RPMI7951 (cell line): ENCODE data around the gene SUN1. TPM values are rescaled to one million over a fixed set of nuclear protein-coding genes. Genes with fewer than 3 reads are reported as not detected.
"Not testable (repeated sequence)": the region's sequence is repeated elsewhere in the genome, so short reads cannot be mapped to it uniquely, and the experiment has no call there.

Source experiments
- DNase-seq: peaks from one replicate; pipeline ENCODE4 v3.0.0-alpha.2; 2012; ENCODE audit warnings: low read depth
- total RNA-seq: library from RNA; depleted of rRNA; stranded (reverse); fragments of >200 nt; shearing (Covaris generic); gene quantifications from 2 replicates; pipeline ENCODE4 v1.2.3, GENCODE V29; 2014; rRNA removed

Gene SUN1
- total RNA-seq, 1 experiment from 2014 or later = 67.6 TPM

- no peak for DNase-seq
Observed at GRCh38 chr7:920351-921070, 88.2 kb downstream of the SUN1 start.

GRCh38 chr7:921071-921461 lies 88.8 kb downstream of the SUN1 start:
- DNase-seq = no peak

GRCh38 chr7:921581-922333 lies 89.5 kb downstream of the SUN1 start:
- no peak for DNase-seq

GRCh38 chr7:922334-923107 lies 90.2 kb downstream of the SUN1 start:
- no peak for DNase-seq

GRCh38 chr7:923108-924041 lies 91.1 kb downstream of the SUN1 start:
- DNase-seq = peak; percentile 81

- not testable (repeated sequence) for DNase-seq
Observed at GRCh38 chr7:924042-924441, 91.8 kb downstream of the SUN1 start.

Other genes starting within 250 kb of the SUN1 start
- gene DNAAF5, start 105.8 kb upstream of the SUN1 start, total RNA-seq = 33.3 and 41.3 TPM in 2 replicates
- gene PRKAR1B, start 105.2 kb upstream of the SUN1 start, total RNA-seq = 4.1 and 5.0 TPM in 2 replicates
- 22.4 and 24.6 TPM in 2 replicates for gene GET4, start 44.1 kb downstream of the SUN1 start, total RNA-seq
- 1.6 and 1.8 TPM in 2 replicates for gene ADAP1, start 122.2 kb downstream of the SUN1 start, total RNA-seq
- 6.8 and 7.1 TPM in 2 replicates for gene COX19, start 143.1 kb downstream of the SUN1 start, total RNA-seq
- not detected in 2 replicates for gene CYP2W1, start 150.7 kb downstream of the SUN1 start, total RNA-seq
- 1.7 and 5.0 TPM in 2 replicates for gene GPR146, start 212.1 kb downstream of the SUN1 start, total RNA-seq